B cell (primary cell): ENCODE data around the gene DRAXIN. TPM values are rescaled to one million over a fixed set of nuclear protein-coding genes. Genes with fewer than 3 reads are reported as not detected.

Experiments
- ATAC-seq: fragments of 200-7000 bp; cut with Tn5 transposase; one replicate; pipeline ENCODE4 v1.10.0; 2021; ENCODE audit warnings: low read depth, mild to moderate bottlenecking, moderate number of reproducible peaks, moderate library complexity
- CTCF ChIA-PET: fragments of 350-600 bp; sonication (Branson Sonifier 250); formaldehyde crosslinking; loops from one replicate; lab custom pipeline; 2021; ENCODE audit warnings: antibody characterized with exemption, inconsistent platforms; lab: Charles Lee
- POLR2A ChIA-PET: fragments of 350-600 bp; sonication (Branson Sonifier 250); formaldehyde crosslinking; loops from one replicate; lab custom pipeline; 2021; ENCODE audit warnings: antibody characterized with exemption; lab: Charles Lee
- DNase-seq: peaks from one replicate; pipeline ENCODE4 v3.0.0; 2013
- H2AFZ ChIP-seq: 2 replicates; pipeline ENCODE4 v1.6.1; 2012; ENCODE audit warnings: mild to moderate bottlenecking, low read depth, low read length; ENCODE audit not compliant: insufficient read depth, poor library complexity, severe bottlenecking
- H3K27ac ChIP-seq, 2 donors: 1 replicate in 1 of 2; 2 replicates in 1 of 2; pipeline ENCODE4 v1.5.1; 2012 to 2013; ENCODE audit warnings: low read length in 2 of 2, mild to moderate bottlenecking in 2 of 2, moderate library complexity in 1 of 2
- H3K27me3 ChIP-seq, 4 experiments: fragments of 200-600 bp in 1 of 4; sonication (generic) in 1 of 4; replicated peaks in 1 of 4; 1 replicate in 2 of 4; 2 replicates in 2 of 4; pipeline versions ENCODE4 v1.6.1 to v1.7.0; 2013 to 2016; ENCODE audit warnings: low read length in 3 of 4, mild to moderate bottlenecking in 2 of 4, mixed read lengths in 1 of 4, moderate library complexity in 1 of 4; ENCODE audit not compliant: insufficient read depth in 4 of 4, control insufficient read depth in 3 of 4; ENCODE audit errors: control extremely low read depth in 1 of 4
- H3K36me3 ChIP-seq, 2 experiments: replicated peaks in 1 of 2; 1 replicate in 1 of 2; 2 replicates in 1 of 2; pipeline versions ENCODE4 v1.6.1 to v1.7.1; 2013; ENCODE audit warnings: low read length in 1 of 2; ENCODE audit not compliant: insufficient read depth in 2 of 2, control insufficient read depth in 1 of 2; ENCODE audit errors: control extremely low read depth in 1 of 2, extremely low read depth in 1 of 2
- H3K4me1 ChIP-seq, 2 donors: fragments of 200-600 bp in 1 of 2; sonication (generic) in 1 of 2; 1 replicate in 1 of 2; 2 replicates in 1 of 2; pipeline versions ENCODE4 v1.5.1 to v1.6.1; 2013 to 2017; ENCODE audit warnings: low read length in 2 of 2; ENCODE audit not compliant: control insufficient read depth in 2 of 2, insufficient read depth in 2 of 2
- H3K4me2 ChIP-seq: replicated peaks from 2 replicates; pipeline ENCODE3; 2012; ENCODE audit warnings: mild to moderate bottlenecking, low read depth, low read length; ENCODE audit not compliant: poor library complexity, severe bottlenecking
- H3K4me3 ChIP-seq, 5 experiments: fragments of 200-600 bp in 1 of 5; sonication (generic) in 1 of 5; 1 replicate in 3 of 5; 2 replicates in 2 of 5; pipeline versions ENCODE4 v1.5.1 to v1.7.0; 2011 to 2016; ENCODE audit warnings: low read length in 4 of 5, mild to moderate bottlenecking in 4 of 5, low read depth in 2 of 5, control low read depth in 1 of 5, moderate library complexity in 1 of 5; ENCODE audit not compliant: insufficient read depth in 1 of 5; ENCODE audit errors: control extremely low read depth in 1 of 5, extremely low read depth in 1 of 5
- H3K79me2 ChIP-seq: fragments of 200-600 bp; sonication (generic); one replicate; pipeline ENCODE4 v1.6.0; 2016; ENCODE audit warnings: low read length; ENCODE audit not compliant: control insufficient read depth, insufficient read depth
- H3K9ac ChIP-seq: fragments of 200-600 bp; sonication (generic); 2 replicates; pipeline ENCODE4 v1.6.1; 2017; ENCODE audit warnings: mild to moderate bottlenecking, low read length, moderate library complexity
- H3K9me3 ChIP-seq, 3 donors: one replicate each; pipeline versions ENCODE4 v1.6.1 to v1.7.1; 2013; ENCODE audit warnings: low read length in 2 of 3; ENCODE audit not compliant: control insufficient read depth in 2 of 3, insufficient read depth in 1 of 3; ENCODE audit errors: control extremely low read depth in 1 of 3
- H4K20me1 ChIP-seq: 2 replicates; pipeline ENCODE4 v1.6.0; 2012; ENCODE audit warnings: mild to moderate bottlenecking, low read length; ENCODE audit not compliant: insufficient read depth, control insufficient read depth, poor library complexity, severe bottlenecking
- H3K27ac Mint-ChIP-seq: one replicate; pipeline ENCODE4 v1.8.0; 2021; ENCODE audit warnings: mixed read lengths
- H3K27me3 Mint-ChIP-seq: one replicate; pipeline ENCODE4 v1.8.0; 2021; ENCODE audit warnings: mixed read lengths
- H3K4me1 Mint-ChIP-seq: one replicate; pipeline ENCODE4 v1.8.0; 2021; ENCODE audit warnings: mixed read lengths
- H3K4me3 Mint-ChIP-seq: one replicate; pipeline ENCODE4 v1.8.0; 2021; ENCODE audit warnings: mixed read lengths
- H3K9me3 Mint-ChIP-seq: one replicate; pipeline ENCODE4 v1.8.0; 2022; ENCODE audit warnings: mixed read lengths; ENCODE audit not compliant: insufficient read depth
- EZH2 ChIP-seq: IDR thresholded peaks from 2 replicates; pipeline ENCODE4 v1.6.1; 2012; ENCODE audit warnings: borderline replicate concordance, low read depth, mild to moderate bottlenecking, moderate library complexity, low read length; ENCODE audit not compliant: insufficient read depth, poor library complexity, severe bottlenecking
- WGBS: methylation state at CpG from one replicate; pipeline ENCODE4 v1.1.5; 2013; ENCODE audit warnings: missing lambda C conversion rate; ENCODE audit not compliant: insufficient coverage; 5-methylcytosine and 5-hydroxymethylcytosine counted together
- intact Hi-C: fragments of 100-400 bp; cut with micrococcal nuclease; formaldehyde crosslinking; loops from one replicate; pipeline ENCODE4 v1.10.0; 2022
- polyA plus RNA-seq: library from polyadenylated mRNA; depleted of rRNA; stranded (reverse); fragments of >200 nt; gene quantifications from 2 replicates; pipeline ENCODE4 v1.2.3, GENCODE V29; 2012
- total RNA-seq, 2 donors: library from RNA; stranded (reverse); fragments of 120-200 nt in 1 of 2; gene quantifications; 1 replicate in 1 of 2; 2 replicates in 1 of 2; pipeline versions ENCODE4 v1.2.3 to v1.2.4, GENCODE V29; 2013 to 2022
- TF ChIP-seq, protein P1 (sequence below): fragments of 200-600 bp; IDR thresholded peaks from one replicate; pipeline ENCODE4 v1.8.0; 2022; ENCODE audit warnings: antibody characterized with exemption, mild to moderate bottlenecking

The DRAXIN gene
- total and polyA plus RNA-seq, 2 donors (not counting 1 experiment from before 2014, with no cell fraction given): 0.21 to 0.30 TPM

GRCh38 chr1:11652203-11652780 lies 39.2 kb upstream of the DRAXIN start:
- POLR2A ChIA-PET: interaction anchor here (1.3 to 2.2 kb wide), 2 partner anchors 67 kb away, joined by 5 to 10 read pairs; no protein-coding TSS in a partner anchor
- Mint-ChIP-seq H3K4me1 (peaks cover 35% of the 10 kb centered on the region), H3K27ac (no peak overlapping the region), H3K4me3 (peak overlapping the region; percentile 65), H3K9me3 (no peaks in the 10 kb centered on the region), H3K27me3 (no peaks in the 10 kb centered on the region)
- DNase-seq (no peak), ATAC-seq (no peak)
- no peaks in the 10 kb centered on the region for H3K27me3 ChIP-seq
- no peak overlapping the region for H3K4me2 ChIP-seq
- 97% methylated on average over 10 of the region's 11 CpGs for WGBS
- TF ChIP-seq, protein P1, sequence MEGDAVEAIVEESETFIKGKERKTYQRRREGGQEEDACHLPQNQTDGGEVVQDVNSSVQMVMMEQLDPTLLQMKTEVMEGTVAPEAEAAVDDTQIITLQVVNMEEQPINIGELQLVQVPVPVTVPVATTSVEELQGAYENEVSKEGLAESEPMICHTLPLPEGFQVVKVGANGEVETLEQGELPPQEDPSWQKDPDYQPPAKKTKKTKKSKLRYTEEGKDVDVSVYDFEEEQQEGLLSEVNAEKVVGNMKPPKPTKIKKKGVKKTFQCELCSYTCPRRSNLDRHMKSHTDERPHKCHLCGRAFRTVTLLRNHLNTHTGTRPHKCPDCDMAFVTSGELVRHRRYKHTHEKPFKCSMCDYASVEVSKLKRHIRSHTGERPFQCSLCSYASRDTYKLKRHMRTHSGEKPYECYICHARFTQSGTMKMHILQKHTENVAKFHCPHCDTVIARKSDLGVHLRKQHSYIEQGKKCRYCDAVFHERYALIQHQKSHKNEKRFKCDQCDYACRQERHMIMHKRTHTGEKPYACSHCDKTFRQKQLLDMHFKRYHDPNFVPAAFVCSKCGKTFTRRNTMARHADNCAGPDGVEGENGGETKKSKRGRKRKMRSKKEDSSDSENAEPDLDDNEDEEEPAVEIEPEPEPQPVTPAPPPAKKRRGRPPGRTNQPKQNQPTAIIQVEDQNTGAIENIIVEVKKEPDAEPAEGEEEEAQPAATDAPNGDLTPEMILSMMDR: no peak
- no peak for TF ChIP-seq EZH2
- H3K9ac ChIP-seq: no peak overlapping the region
- peaks cover 0 to 2% of the 10 kb centered on the region in 2 experiments for H3K36me3 ChIP-seq
- H3K9me3 ChIP-seq: no peaks in the 10 kb centered on the region
- CTCF ChIA-PET: interaction anchor here (1.2 to 18.9 kb wide), 6 partner anchors 11 to 615 kb away, joined by 3 to 231 read pairs (median 18); partner anchors contain the start of gene FBXO6
- H2AFZ ChIP-seq: no peak overlapping the region
- H3K4me3 ChIP-seq: no peak overlapping the region
- H4K20me1 ChIP-seq: peaks cover 11% of the 10 kb centered on the region
- H3K27ac ChIP-seq: no peak overlapping the region
- intact Hi-C loops: loop anchor here (5.0 kb wide), 4 partner anchors 80 to 390 kb away; partner anchors contain the start of gene MTOR
- no peaks in the 10 kb centered on the region for H3K79me2 ChIP-seq
- peaks cover 22 to 37% of the 10 kb centered on the region in 2 donors for H3K4me1 ChIP-seq
